ENCODE data around the gene EML2.
"Not testable (repeated sequence)": the region's sequence is repeated elsewhere in the genome, so short reads cannot be mapped to it uniquely, and the experiment has no call there.

The EML2 gene

DNA sequence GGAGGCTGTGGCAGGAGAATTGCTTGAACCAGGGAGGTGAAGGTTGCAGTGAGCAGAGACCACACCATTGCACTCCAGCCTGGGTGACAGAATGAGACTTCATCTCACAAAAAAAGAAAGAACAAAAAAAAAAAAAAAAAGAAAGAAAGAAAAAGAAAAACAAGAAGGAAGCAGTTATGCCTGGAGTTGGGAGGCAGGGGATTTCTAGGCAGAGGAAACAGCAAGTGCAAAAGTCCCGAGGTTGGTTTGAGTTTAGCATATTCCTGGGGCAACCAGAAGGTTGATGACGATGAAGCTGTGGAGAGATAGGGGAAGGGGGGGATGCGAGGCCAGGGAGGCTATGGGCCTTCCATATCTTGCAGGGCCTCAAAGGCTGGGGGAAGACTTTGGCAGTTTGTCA is 11.5 kb upstream of the EML2 start:
- DNase-seq = no peak

GRCh38 chr19:45646345-45646698 is 7.1 kb upstream of the EML2 start:
- DNase-seq = no peak

GRCh38 chr19:45645631-45646344 is 6.6 kb upstream of the EML2 start:
- DNase-seq = peak; percentile 92

DNA sequence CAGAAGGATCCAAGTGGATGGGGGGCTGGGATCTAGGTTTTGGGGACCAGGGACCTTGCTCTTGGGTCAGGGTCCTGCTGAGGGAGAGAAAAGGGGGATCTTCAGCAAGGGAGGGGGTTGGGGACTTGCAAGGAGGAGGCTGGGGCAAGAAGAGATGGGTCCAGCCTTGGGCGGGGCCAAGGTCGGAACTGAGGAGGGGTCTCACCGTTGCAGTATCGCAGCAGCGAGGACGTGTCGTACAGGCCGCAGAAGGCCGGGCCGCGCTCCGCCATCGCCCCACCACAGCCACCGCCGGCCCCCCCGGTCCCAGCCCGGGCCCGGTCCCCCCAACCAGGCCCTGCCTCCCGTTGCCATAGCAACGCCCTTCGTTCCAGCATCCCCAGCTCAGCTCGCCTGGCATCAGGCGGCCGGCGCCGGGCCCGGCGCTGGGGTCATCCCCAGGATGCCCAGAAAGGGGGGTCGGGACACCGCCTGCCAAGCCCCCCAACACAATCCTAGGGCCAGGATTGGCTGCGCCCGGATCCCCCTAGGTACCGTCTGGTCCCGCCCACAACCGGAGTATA is 6.0 kb upstream of the EML2 start:
- no peak for DNase-seq

GRCh38 chr19:45643927-45644771 is 5.0 kb upstream of the EML2 start:
- DNase-seq = peak; percentile 13

GRCh38 chr19:45643024-45643926 is 4.1 kb upstream of the EML2 start:
- DNase-seq = peak; percentile 84

- DNase-seq = peak; percentile 9
These were observed 2.3 kb upstream of the EML2 start for GRCh38 chr19:45641274-45642105.

- DNase-seq = no peak
These were observed 1.7 kb upstream of the EML2 start for GRCh38 chr19:45640849-45641273.

DNA sequence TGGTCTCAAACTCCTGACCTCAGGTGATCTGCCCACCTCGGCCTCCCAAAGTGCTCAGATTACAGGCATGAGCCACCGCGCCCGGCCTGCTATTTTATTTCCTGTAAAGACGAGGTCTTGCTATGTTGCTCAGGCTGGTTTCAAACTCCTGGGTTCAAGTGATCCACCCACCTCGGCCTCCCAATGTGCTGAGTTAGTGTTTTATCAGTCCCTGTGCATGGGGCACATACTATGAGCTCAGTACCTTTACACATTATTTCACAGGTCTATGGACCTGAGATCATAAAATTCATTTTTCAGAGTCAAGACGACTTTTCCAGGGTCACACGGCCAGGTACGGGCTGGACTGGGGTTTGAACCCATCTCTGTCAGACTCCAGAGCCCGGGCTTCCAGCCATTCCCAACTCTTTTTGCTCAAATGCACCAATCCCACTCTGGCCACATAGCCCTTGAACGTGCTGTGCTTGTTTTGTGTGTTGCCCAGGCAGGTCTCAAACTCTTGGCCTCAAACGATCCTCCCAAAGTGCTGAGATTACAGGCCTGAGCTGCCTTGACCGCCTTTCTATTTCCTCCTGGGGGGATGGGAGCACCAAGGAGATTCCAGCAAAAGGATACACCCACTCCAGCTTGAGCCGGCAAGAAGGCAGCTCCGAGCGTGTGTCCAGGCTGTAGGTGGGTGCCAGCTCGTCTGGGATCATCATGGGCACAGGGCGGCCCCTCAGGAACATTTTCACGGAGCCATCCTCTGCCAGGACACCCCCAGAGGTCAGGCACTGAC is 1.1 kb downstream of the EML2 start:
- no peak for DNase-seq

DNA sequence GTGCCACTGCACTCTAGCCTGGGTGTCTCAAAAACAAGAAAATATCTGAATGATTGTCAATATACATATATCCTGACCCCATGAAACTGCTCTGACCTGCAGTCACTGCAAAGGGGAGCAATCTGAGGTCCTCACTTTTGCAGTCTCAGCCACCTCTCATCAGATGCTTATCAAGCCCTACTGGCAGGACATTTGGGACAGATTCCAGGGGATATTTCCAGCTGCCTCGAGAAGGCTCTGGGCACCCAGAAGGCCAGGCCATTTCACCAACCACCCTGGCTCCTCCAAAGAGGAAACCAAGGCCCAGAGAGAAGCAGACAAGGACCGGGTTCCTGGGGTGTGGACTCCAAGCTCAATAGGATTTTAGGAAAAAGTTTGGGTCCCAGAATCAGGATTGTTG is 2.3 kb downstream of the EML2 start:
- no peak for DNase-seq

- DNase-seq = no peak
These were observed 2.9 kb downstream of the EML2 start for GRCh38 chr19:45636275-45636674.

DNA sequence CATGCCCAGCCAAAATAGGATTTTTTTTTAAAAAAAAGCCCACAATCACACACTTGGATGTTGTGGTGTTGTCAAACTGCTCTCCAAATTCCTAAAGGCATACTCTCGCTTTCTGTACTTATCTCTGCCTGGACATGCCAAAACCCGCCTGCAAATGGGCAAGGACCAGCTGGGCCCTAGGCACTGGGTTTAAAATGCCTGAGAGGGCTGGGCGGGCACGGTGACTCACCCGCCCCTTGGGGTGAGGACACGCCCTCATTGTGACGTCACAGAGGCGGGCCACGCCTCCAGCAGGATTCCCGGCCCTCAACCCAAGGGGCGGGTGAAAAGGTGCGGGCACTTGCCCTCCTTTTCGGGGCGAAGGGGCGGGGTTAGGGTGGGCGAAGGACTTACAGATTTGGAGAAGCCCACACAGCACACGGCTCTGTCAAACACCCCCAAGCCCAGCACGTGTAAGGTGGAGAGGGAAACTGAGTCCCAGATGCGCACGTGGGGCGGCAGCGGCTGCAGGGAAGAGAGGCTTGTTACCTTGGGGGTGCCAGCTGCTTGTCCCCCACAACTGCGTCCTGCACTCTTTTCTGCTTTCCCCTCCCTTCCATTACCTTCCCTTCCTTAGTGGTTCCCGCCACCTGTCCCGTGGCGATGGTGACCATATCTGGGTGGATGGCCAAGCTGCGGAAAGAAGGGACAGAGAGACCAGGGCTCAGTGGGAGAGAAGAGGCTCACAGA is 6.6 kb downstream of the EML2 start:
- DNase-seq = peak; percentile 92

DNA sequence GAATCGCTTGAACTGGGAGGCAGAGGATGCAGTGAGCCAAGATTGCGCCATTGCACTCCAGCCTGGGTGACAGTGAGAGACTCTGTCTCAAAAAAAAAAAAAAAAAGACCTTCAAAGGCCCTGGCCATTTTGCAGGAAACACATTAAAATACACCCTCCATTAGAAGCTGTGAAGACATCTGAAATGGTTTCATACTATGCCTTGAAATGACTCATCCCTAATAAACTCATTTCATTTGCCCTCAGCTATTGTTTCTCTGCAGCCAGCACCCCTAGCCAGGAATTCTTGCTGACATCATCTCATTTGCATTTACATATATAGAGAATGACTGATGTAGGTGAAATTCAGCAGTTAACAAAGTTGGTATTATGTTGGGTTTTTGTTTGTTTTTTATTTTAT is 8.7 kb downstream of the EML2 start:
- DNase-seq = no peak

GRCh38 chr19:45629704-45630103 is 9.5 kb downstream of the EML2 start:
- DNase-seq = no peak

- DNase-seq = not testable (repeated sequence)
These were observed 11.0 kb downstream of the EML2 start for GRCh38 chr19:45628219-45628618.

- DNase-seq = no peak
These were observed 15.2 kb downstream of the EML2 start for GRCh38 chr19:45623984-45624383.

GRCh38 chr19:45621976-45622503 is 17.2 kb downstream of the EML2 start:
- no peak for DNase-seq

DNA sequence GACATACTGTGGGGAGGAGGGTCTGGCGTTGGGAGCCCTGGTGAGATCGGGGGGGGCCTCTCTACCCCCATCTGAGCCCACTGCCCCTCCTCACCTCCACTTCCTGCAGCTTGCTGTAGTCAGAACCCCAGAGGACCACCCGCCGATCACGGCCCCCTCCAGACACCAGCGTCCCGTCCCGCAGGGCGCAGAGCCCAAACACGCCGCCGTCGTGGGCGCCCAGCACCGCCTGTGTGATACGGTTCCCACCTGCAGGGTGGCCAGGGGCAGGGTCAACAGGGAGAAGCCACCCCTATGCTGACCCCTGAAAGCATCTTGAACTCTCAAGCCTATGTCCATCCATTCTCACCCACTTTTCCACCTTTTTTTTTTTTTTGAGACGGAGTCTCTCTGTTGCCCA is 17.8 kb downstream of the EML2 start:
- no peak for DNase-seq

- no peak for DNase-seq
These were observed 22.5 kb downstream of the EML2 start for GRCh38 chr19:45616704-45617017.
